ENCODE measurements around the gene ABLIM2. TPM values are rescaled to one million over a fixed set of nuclear protein-coding genes. Genes with fewer than 3 reads are reported as not detected.

Gene ABLIM2
- total and polyA plus RNA-seq, 2 of the 4 experiments (the other 2 are of a cell fraction): under 0.01 to 0.10 TPM

- CTCF ChIA-PET: no interaction called here
- Histone ChIP-seq H4K91ac (ENCODE audit: insufficient read depth, low read depth, low read length) (no peak overlapping the region), H3K4me1 (ENCODE audit: control insufficient read depth, insufficient read depth, low read length) (peaks cover 14% of the 10 kb centered on the region), H4K8ac (ENCODE audit: low read depth in 2 of 2, low read length in 2 of 2) (no peak overlapping the region), H3K23ac (ENCODE audit: low read depth, low read length) (peak overlapping the region; percentile 37; the same call in 1 of the 2 replicates), H3K27me3 (ENCODE audit: control insufficient read depth, insufficient read depth, low read length) (no peaks in the 10 kb centered on the region), H3K79me1 (ENCODE audit: low read depth in 1 of 2, low read length in 2 of 2) (peaks cover 6 to 60% of the 10 kb centered on the region in 2 experiments; a peak in 3 of 4 replicates), H2BK120ac (ENCODE audit: low read depth, low read length) (no peak overlapping the region), H3K18ac (ENCODE audit: low read depth, low read length) (no peak overlapping the region), H2AFZ (replicated peaks; ENCODE audit: low read length, poor library complexity) (no peak overlapping the region), H3K27ac (ENCODE audit: insufficient read depth, low read length) (no peak overlapping the region), H3K4me2 (ENCODE audit: low read depth, low read length) (no peak overlapping the region), H3K4ac (ENCODE audit: low read depth, low read length) (no peak overlapping the region; the same call in 1 of the 2 replicates), H2BK5ac (ENCODE audit: low read depth, low read length, poor library complexity, severe bottlenecking) (no peak overlapping the region), H4K20me1 (ENCODE audit: insufficient read depth, low read length) (peaks cover 74% of the 10 kb centered on the region), H3K56ac (ENCODE audit: extremely low read depth, insufficient read depth, low read length) (no peak overlapping the region), H2BK20ac (ENCODE audit: low read depth, low read length) (no peak overlapping the region), H2AK5ac (ENCODE audit: low read depth, low read length) (no peak overlapping the region), H2BK15ac (ENCODE audit: low read depth, low read length) (no peak overlapping the region), H3K9ac (ENCODE audit: low read depth, low read length) (no peak overlapping the region), H3K4me3 (ENCODE audit: insufficient read depth, low read depth, low read length) (no peak overlapping the region), H3K14ac (replicated peaks; ENCODE audit: low read depth, low read length) (no peak overlapping the region), H3K9me3 (ENCODE audit: control insufficient read depth, insufficient read depth, low read length) (no peaks in the 10 kb centered on the region), H4K5ac (ENCODE audit: low read depth, low read length) (no peak overlapping the region), H3K36me3 (ENCODE audit: control insufficient read depth, insufficient read depth, low read length) (peaks cover 9% of the 10 kb centered on the region), H2AK9ac (replicated peaks; ENCODE audit: low read depth, low read length, poor library complexity) (no peak overlapping the region), H3K9me1 (ENCODE audit: insufficient read depth, low read length) (peaks cover 15% of the 10 kb centered on the region)
- 87% methylated on average over 4 of the region's 6 CpGs; no CpG with 5 or more reads in 1 of the 2 experiments for WGBS, 2 experiments (ENCODE audit: extremely low coverage in 2 of 2, insufficient read length in 1 of 2)
- in situ Hi-C loops (cut with MboI; ENCODE audit: low sequenced_read_pairs): no loop called here
- no peak for DNase-seq
- ATAC-seq (ENCODE audit: low read depth): no peak
- dilution Hi-C loops (cut with HindIII; ENCODE audit: low sequenced_read_pairs, unreplicated experiment): no loop called here
- intact Hi-C loops (cut with micrococcal nuclease): no loop called here
- POLR2A ChIA-PET (ENCODE audit: unreplicated experiment): no interaction called here
- no peak for TF ChIP-seq MAFK (IDR thresholded peaks at IDR 0.05; ENCODE audit: low read depth, low read length)
- no peak for TF ChIP-seq CTCF (conservative IDR thresholded peaks at IDR 0.05; ENCODE audit: low read depth, low read length)
- TF ChIP-seq MAZ (IDR thresholded peaks at IDR 0.05; ENCODE audit: borderline replicate concordance, low read depth, low read length): no peak
- TF ChIP-seq CHD1 (IDR thresholded peaks at IDR 0.05; ENCODE audit: low read depth, low read length): no peak
- no peak for TF ChIP-seq RCOR1 (IDR thresholded peaks at IDR 0.05; ENCODE audit: insufficient replicate concordance, low read length)
- TF ChIP-seq RAD21 (IDR thresholded peaks at IDR 0.05; ENCODE audit: low read length): no peak
- TF ChIP-seq ELK1 (IDR thresholded peaks at IDR 0.05; ENCODE audit: borderline replicate concordance, low read depth, low read length): no peak
- TF ChIP-seq NFE2L2 (IDR thresholded peaks at IDR 0.05; ENCODE audit: low read depth, low read length): no peak
- TF ChIP-seq BHLHE40 (IDR thresholded peaks at IDR 0.05; ENCODE audit: low read depth, low read length): no peak
- no peak for TF ChIP-seq MXI1 (IDR thresholded peaks at IDR 0.05; ENCODE audit: borderline replicate concordance, low read depth, low read length)
- no peak for TF ChIP-seq SMC3 (IDR thresholded peaks at IDR 0.05; ENCODE audit: low read depth, low read length)
- TF ChIP-seq RFX5 (IDR thresholded peaks at IDR 0.05; ENCODE audit: low read depth, low read length): no peak
- TF ChIP-seq FOS (IDR thresholded peaks at IDR 0.05; ENCODE audit: low read depth, low read length): no peak
- no peak for TF ChIP-seq CEBPB (IDR thresholded peaks at IDR 0.05; ENCODE audit: low read depth, low read length)
- TF ChIP-seq USF2 (IDR thresholded peaks at IDR 0.05; ENCODE audit: low read depth, low read length): no peak
- no peak for TF ChIP-seq POLR2A (IDR thresholded peaks at IDR 0.05; ENCODE audit: low read depth, low read length)
- BruUV-seq (replicated peaks): no TSS peak
These were observed 240.9 kb downstream of the ABLIM2 start for GRCh38 chr4:7917669-7918068.
